ENCODE measurements around the gene LRRC3.

- no peak for TF ChIP-seq CTCF (IDR thresholded peaks at IDR 0.05)
- no peak for TF ChIP-seq POLR2A (IDR thresholded peaks at IDR 0.05)
These were observed 29.4 kb downstream of the LRRC3 start for GRCh38 chr21:44484498-44485253.
